Loucy (cell line): ENCODE data around the gene DNAH8.

ENCODE experiments used
- EZH2phosphoT487 ChIP-seq: fragments of 200-600 bp; IDR thresholded peaks from 2 replicates; pipeline ENCODE4 v1.6.1; 2018; ENCODE audit warnings: antibody characterized with exemption, mild to moderate bottlenecking, moderate library complexity, borderline replicate concordance
- TF ChIP-seq, protein P1 (sequence below): fragments of 200-600 bp; sonication (generic); conservative IDR thresholded peaks from 2 replicates; pipeline ENCODE4 v1.5.1; 2014; ENCODE audit warnings: mild to moderate bottlenecking, antibody characterized with exemption, low read length

DNA sequence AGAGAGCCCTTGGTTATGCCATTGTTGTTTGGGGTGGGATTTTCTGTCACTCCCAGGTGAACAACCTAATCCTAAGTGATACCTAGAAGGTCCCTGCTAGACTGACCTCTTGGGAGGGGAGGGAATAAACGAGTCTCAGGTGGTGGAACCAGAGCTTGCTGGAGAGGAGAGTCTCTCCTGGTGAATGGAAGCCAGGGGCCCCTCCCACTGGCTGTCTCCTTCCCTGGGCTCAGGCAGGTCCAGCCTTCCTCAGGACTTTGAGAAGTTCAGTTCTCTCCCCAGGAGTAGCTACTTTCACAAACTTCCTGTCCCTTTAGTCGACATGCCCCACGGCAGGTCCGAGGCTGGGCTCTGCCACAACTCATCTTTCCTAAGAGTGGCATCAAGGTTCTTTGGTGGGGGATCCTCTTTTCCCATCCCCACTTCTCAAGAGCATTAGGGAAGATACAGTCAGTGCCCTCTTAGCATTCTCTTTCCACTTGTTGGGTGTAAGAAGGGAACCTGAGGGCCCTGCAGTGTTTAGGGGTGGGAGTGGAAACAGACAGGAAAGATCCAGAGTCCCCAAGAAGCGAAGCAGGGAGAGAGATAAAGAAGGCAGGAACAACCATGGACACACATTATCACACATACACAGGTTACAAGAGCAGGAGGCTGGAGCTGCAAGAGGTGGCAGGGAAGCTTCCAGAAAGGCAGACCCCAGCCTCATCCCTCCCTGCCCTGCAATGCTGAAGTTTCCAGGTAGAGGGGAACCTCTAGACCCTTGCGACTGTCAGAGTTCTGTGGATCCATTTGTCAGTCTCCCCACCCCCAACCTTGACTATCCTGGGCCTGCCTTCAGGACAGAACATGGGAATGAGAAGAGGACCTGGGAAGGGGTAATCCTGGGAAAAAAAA lies 332.6 kb downstream of the DNAH8 start:
- TF ChIP-seq, protein P1, sequence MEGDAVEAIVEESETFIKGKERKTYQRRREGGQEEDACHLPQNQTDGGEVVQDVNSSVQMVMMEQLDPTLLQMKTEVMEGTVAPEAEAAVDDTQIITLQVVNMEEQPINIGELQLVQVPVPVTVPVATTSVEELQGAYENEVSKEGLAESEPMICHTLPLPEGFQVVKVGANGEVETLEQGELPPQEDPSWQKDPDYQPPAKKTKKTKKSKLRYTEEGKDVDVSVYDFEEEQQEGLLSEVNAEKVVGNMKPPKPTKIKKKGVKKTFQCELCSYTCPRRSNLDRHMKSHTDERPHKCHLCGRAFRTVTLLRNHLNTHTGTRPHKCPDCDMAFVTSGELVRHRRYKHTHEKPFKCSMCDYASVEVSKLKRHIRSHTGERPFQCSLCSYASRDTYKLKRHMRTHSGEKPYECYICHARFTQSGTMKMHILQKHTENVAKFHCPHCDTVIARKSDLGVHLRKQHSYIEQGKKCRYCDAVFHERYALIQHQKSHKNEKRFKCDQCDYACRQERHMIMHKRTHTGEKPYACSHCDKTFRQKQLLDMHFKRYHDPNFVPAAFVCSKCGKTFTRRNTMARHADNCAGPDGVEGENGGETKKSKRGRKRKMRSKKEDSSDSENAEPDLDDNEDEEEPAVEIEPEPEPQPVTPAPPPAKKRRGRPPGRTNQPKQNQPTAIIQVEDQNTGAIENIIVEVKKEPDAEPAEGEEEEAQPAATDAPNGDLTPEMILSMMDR = no peak
- no peak for TF ChIP-seq EZH2phosphoT487
